Panc1 (cell line): Measurements from ENCODE around the gene DNMT3A. TPM values are rescaled to one million over a fixed set of nuclear protein-coding genes. Genes with fewer than 3 reads are reported as not detected.
A peak's percentile ranks its signal among the peaks of the same experiment; 100 is the strongest.

ENCODE experiments used
- ATAC-seq: fragments of 200-7000 bp; cut with Tn5 transposase; 2 replicates; pipeline ENCODE4 v1.9.1; 2020; ENCODE audit warnings: mild to moderate bottlenecking, moderate library complexity
- BruUV-seq: library from RNA; stranded (reverse); fragments of 400-500 nt; replicated peaks from 2 replicates; lab custom pipeline; 2021; lab: Mats Ljungman, UMichigan
- CTCF ChIA-PET: fragments of 300-600 bp; sonication (Branson Sonifier 250); formaldehyde crosslinking; loops from one replicate; lab custom pipeline; 2022; ENCODE audit warnings: antibody characterized with exemption; lab: Charles Lee
- POLR2A ChIA-PET: fragments of 300-600 bp; sonication (Branson Sonifier 250); formaldehyde crosslinking; loops from one replicate; lab custom pipeline; 2022; ENCODE audit warnings: antibody characterized with exemption; lab: Charles Lee
- DNase-seq: peaks from one replicate; pipeline ENCODE4 v3.0.0-alpha.2; 2010; ENCODE audit warnings: low read depth, low spot score
- H3K27ac ChIP-seq: 2 replicates; pipeline ENCODE4 v1.5.1; 2011; ENCODE audit warnings: mild to moderate bottlenecking, low read length, inconsistent platforms
- H3K27me3 ChIP-seq: fragments of 200-500 bp; sonication (Bioruptor generic); 2 replicates; pipeline ENCODE4 v1.6.0; 2014; ENCODE audit warnings: low read length, inconsistent platforms; ENCODE audit not compliant: control insufficient read depth, insufficient read depth
- H3K36me3 ChIP-seq: fragments of 200-500 bp; sonication (Bioruptor generic); 2 replicates; pipeline ENCODE4 v1.5.1; 2014; ENCODE audit warnings: inconsistent platforms, mild to moderate bottlenecking, low read length, moderate library complexity; ENCODE audit not compliant: control insufficient read depth, insufficient read depth
- H3K4me1 ChIP-seq: 2 replicates; pipeline ENCODE4 v1.5.1; 2011; ENCODE audit warnings: inconsistent platforms, mild to moderate bottlenecking, low read length, moderate library complexity; ENCODE audit not compliant: control insufficient read depth, insufficient read depth
- H3K4me3 ChIP-seq, 2 experiments: 2 replicates each; pipeline ENCODE4 v1.5.1; 2011 to 2012; ENCODE audit warnings: low read depth in 2 of 2, low read length in 2 of 2, mild to moderate bottlenecking in 2 of 2, inconsistent platforms in 1 of 2, moderate library complexity in 1 of 2
- H3K9me3 ChIP-seq: fragments of 200-500 bp; sonication (Bioruptor generic); 2 replicates; pipeline ENCODE4 v1.5.1; 2014; ENCODE audit warnings: low read depth, mild to moderate bottlenecking, inconsistent platforms, low read length, moderate library complexity; ENCODE audit not compliant: control insufficient read depth, insufficient read depth
- POLR2AphosphoS5 ChIP-seq: IDR thresholded peaks from 2 replicates; pipeline ENCODE4 v1.6.1; 2012; ENCODE audit warnings: mild to moderate bottlenecking, low read depth, low read length, moderate library complexity
- REST ChIP-seq, 2 experiments: IDR thresholded peaks; 2 replicates each; pipeline ENCODE4 v1.6.1; 2011 to 2012; ENCODE audit warnings: low read depth in 2 of 2, control low read depth in 1 of 2, low read length in 1 of 2, mild to moderate bottlenecking in 1 of 2, moderate library complexity in 1 of 2; ENCODE audit not compliant: insufficient read depth in 1 of 2
- SIN3A ChIP-seq: IDR thresholded peaks from 2 replicates; pipeline ENCODE4 v1.6.1; 2012; ENCODE audit warnings: low read depth, mild to moderate bottlenecking, low read length, moderate library complexity, borderline replicate concordance; ENCODE audit not compliant: insufficient read depth
- TCF7L2 ChIP-seq: IDR thresholded peaks from 2 replicates; pipeline ENCODE4 v1.6.1; 2011; ENCODE audit warnings: mild to moderate bottlenecking, low read depth, low read length, inconsistent platforms
- in situ Hi-C: cut with HindIII; loops from 2 replicates; pipeline ENCODE4 v1.10.0; 2016; ENCODE audit warnings: low sequenced_read_pairs, low pct_unique_long_range_greater_than_20kb
- intact Hi-C: fragments of 100-400 bp; cut with micrococcal nuclease; formaldehyde crosslinking; loops from one replicate; pipeline ENCODE4 v1.10.0; 2022; ENCODE audit not compliant: unreplicated experiment
- total RNA-seq: library from RNA; stranded (reverse); gene quantifications from one replicate; pipeline ENCODE4 v1.2.1, GENCODE V29; 2021; ENCODE audit not compliant: unreplicated experiment
- TF ChIP-seq, protein P1 (sequence below): fragments of 450-650 bp; IDR thresholded peaks from 2 replicates; pipeline ENCODE4 v1.5.1; 2017; ENCODE audit warnings: mild to moderate bottlenecking

Gene DNMT3A
- total RNA-seq, 1 experiment from 2014 or later = 29.3 TPM

DNA sequence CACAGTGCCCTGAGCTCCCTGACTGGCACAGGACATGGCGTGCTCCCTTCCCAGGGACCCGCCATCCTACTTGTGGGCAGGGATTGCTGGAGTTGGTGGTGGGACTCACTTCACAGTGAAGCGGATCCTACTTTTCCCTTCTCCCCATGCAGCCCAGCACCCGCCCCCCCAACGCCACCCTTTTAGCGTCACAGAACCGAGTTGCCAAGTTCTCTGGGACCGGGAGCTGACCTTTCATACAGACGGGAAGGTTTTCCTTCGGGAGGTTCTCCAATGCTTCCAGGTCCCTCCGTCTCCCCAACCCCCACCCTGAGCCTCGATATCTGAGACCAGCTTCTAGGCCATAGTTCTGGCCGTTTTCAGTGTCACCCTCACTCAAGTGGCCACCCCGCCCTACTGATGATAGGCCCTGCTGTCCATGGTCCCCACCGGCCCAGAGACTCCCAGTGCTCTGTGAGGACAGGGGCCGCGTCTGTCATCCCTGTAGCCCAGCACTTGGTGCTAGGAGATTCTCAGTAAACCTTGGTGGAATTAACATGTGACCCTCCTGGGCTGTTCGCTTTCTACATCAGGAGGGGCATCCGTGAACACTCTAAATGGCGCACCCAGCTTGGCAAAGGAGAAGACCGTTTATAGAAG, 1.6 kb upstream of the DNMT3A start:
- intact Hi-C loops (no loop called here), in situ Hi-C loops (no loop called here)
- H3K9me3 ChIP-seq = no peaks in the 10 kb centered on the region
- ATAC-seq (no peak), DNase-seq (no peak)
- H3K27ac ChIP-seq = no peak overlapping the region
- H3K36me3 ChIP-seq = no peaks in the 10 kb centered on the region
- no TSS peak for BruUV-seq
- H3K4me3 ChIP-seq = no peak overlapping the region
- no peak for TF ChIP-seq SIN3A
- TF ChIP-seq, protein P1, sequence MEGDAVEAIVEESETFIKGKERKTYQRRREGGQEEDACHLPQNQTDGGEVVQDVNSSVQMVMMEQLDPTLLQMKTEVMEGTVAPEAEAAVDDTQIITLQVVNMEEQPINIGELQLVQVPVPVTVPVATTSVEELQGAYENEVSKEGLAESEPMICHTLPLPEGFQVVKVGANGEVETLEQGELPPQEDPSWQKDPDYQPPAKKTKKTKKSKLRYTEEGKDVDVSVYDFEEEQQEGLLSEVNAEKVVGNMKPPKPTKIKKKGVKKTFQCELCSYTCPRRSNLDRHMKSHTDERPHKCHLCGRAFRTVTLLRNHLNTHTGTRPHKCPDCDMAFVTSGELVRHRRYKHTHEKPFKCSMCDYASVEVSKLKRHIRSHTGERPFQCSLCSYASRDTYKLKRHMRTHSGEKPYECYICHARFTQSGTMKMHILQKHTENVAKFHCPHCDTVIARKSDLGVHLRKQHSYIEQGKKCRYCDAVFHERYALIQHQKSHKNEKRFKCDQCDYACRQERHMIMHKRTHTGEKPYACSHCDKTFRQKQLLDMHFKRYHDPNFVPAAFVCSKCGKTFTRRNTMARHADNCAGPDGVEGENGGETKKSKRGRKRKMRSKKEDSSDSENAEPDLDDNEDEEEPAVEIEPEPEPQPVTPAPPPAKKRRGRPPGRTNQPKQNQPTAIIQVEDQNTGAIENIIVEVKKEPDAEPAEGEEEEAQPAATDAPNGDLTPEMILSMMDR = no peak
- TF ChIP-seq TCF7L2 = no peak
- TF ChIP-seq REST (IDR thresholded peaks at IDR 0.05; ENCODE audit: insufficient read depth in 1 of 2, low read depth in 2 of 2, low read length in 1 of 2) = peak; percentile 70 to 74; a peak in 3 of 4 replicates
- no peak for TF ChIP-seq POLR2AphosphoS5
- no peaks in the 10 kb centered on the region for H3K27me3 ChIP-seq
- POLR2A ChIA-PET = no interaction called here
- CTCF ChIA-PET = interaction anchor here (0.9 to 1.1 kb wide), 2 partner anchors 19 to 30 kb away, joined by 3 to 4 read pairs; no protein-coding TSS in a partner anchor
- H3K4me1 ChIP-seq = no peaks in the 10 kb centered on the region

DNA sequence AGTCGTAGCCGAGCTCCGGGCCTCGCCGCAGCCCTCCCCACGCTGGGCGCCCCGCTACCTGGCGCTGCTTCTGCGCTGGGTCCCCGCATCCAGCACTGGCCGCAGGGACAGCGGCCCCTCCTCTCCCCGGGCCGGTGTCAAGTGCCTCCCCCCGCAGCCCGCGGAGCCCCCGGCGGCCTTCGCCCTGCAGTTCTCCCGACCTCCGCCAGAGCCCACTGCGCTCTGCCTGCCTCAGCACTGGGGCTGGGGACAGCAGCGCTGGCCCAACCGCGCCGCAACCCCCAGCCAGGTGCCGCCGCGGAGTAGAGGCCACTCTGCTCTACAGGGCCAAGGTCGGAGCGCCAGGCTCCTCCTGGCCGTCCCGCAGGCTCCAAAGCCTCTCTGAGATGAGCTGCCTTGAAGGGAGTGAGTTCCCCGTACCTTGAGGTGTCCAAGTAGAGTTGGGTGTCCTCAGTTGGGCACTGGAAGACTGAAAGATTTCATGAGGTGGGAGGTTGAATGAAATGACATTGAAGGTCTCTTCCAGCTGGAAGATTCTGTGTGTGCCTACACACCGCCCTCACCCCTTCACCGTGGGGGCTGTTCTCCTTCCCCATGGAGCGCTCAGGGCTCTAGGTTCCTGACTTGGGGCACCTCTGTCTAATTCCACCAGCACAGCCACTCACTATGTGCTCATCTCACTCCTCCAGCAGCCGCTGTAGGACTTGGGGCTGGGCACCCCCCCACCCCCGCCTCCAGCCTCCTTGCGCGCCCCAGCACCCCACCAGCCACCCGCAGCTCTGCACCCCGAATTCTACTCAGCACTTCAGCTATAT, 854 bp upstream of the DNMT3A start:
- Histone ChIP-seq H3K27ac (no peak overlapping the region), H3K4me3 (peak overlapping the region; percentile 51 to 61), H3K9me3 (no peaks in the 10 kb centered on the region), H3K4me1 (no peaks in the 10 kb centered on the region), H3K36me3 (no peaks in the 10 kb centered on the region), H3K27me3 (no peaks in the 10 kb centered on the region)
- DNase-seq (peak; percentile 41), ATAC-seq (peak; percentile 90)
- in situ Hi-C loops = no loop called here
- CTCF ChIA-PET = interaction anchor here (0.6 to 1.1 kb wide), 3 partner anchors 11 to 31 kb away, joined by 3 to 6 read pairs (median 4); no protein-coding TSS in a partner anchor
- TF ChIP-seq POLR2AphosphoS5 (no peak), REST (IDR thresholded peaks at IDR 0.05; ENCODE audit: insufficient read depth in 1 of 2, low read depth in 2 of 2, low read length in 1 of 2) (peak; percentile 92 to 95), SIN3A (0 out of 2 replicates have a peak, but pooled peaks have one; percentile 74), TCF7L2 (no peak)
- TF ChIP-seq, protein P1 = peak; percentile 96
- BruUV-seq = no TSS peak
- intact Hi-C loops = no loop called here
- POLR2A ChIA-PET = no interaction called here
